NB4 (cell line): ENCODE data around the gene NOC2L.

ENCODE experiments used
- CTCF ChIP-seq: IDR thresholded peaks from one replicate; pipeline ENCODE4 v1.5.1; 2012; ENCODE audit warnings: low read depth, low read length
- MAX ChIP-seq: IDR thresholded peaks from 2 replicates; pipeline ENCODE4 v1.6.1; 2011; ENCODE audit warnings: low read depth, low read length
- POLR2A ChIP-seq: IDR thresholded peaks from 2 replicates; pipeline ENCODE4 v1.6.1; 2011; ENCODE audit warnings: mild to moderate bottlenecking; ENCODE audit not compliant: insufficient read length; ENCODE audit errors: extremely low read depth

- TF ChIP-seq CTCF (no peak), MAX (no peak), POLR2A (no peak)
These were observed 34.1 kb downstream of the NOC2L start for GRCh38 chr1:924656-925560.
